ENCODE results near the gene RDH16. TPM values are rescaled to one million over a fixed set of nuclear protein-coding genes. Genes with fewer than 3 reads are reported as not detected.

RDH16 gene
- total RNA-seq, 3 donors from 2014 or later, result 0.14 to 0.28 (median 0.19) TPM

GRCh38 chr12:57001448-57001906 lies 44.1 kb upstream of the RDH16 start:
- ATAC-seq, result peak; percentile 78
- DNase-seq, result peak; percentile 60 to 83 (median 80)
- Histone ChIP-seq H3K9me3 (no peaks in the 10 kb centered on the region), H3K4me3 (no peak overlapping the region), H3K36me3 (ENCODE audit: low read depth) (no peaks in the 10 kb centered on the region), H3K4me1 (ENCODE audit: low read depth) (peaks cover 8% of the 10 kb centered on the region)
- intact Hi-C loops (cut with DNase I, micrococcal nuclease), result no loop called here
- peak; percentile 45 for TF ChIP-seq CTCF (IDR thresholded peaks at IDR 0.05)

- no peaks in the 10 kb centered on the region for H3K36me3 ChIP-seq (ENCODE audit: low read depth)
- no peak for ATAC-seq
Measured at GRCh38 chr12:57000393-57000792, 43.0 kb upstream of the RDH16 start.

GRCh38 chr12:56999456-56999855 lies 42.0 kb upstream of the RDH16 start:
- intact Hi-C loops (cut with DNase I, micrococcal nuclease), result no loop called here
- ATAC-seq (no peak), DNase-seq (no peak)
- no peak for TF ChIP-seq CTCF (IDR thresholded peaks at IDR 0.05)
- no peaks in the 10 kb centered on the region for H3K9me3 ChIP-seq
- no peak overlapping the region for H3K4me3 ChIP-seq
- H3K36me3 ChIP-seq (ENCODE audit: low read depth), result no peaks in the 10 kb centered on the region
- peaks cover 5% of the 10 kb centered on the region for H3K4me1 ChIP-seq (ENCODE audit: low read depth)

More at GRCh38 chr12:57000393-57000792, 43.0 kb upstream of the RDH16 start:
- intact Hi-C loops (cut with DNase I, micrococcal nuclease), result no loop called here
- Histone ChIP-seq H3K4me3 (no peak overlapping the region), H3K9me3 (no peaks in the 10 kb centered on the region), H3K4me1 (ENCODE audit: low read depth) (peaks cover 6% of the 10 kb centered on the region)
- no peak for TF ChIP-seq CTCF (IDR thresholded peaks at IDR 0.05)
- no peak for DNase-seq

- Histone ChIP-seq H3K9me3 (no peaks in the 10 kb centered on the region), H3K4me3 (no peak overlapping the region), H3K4me1 (ENCODE audit: low read depth) (peaks cover 5% of the 10 kb centered on the region), H3K36me3 (ENCODE audit: low read depth) (no peaks in the 10 kb centered on the region)
- DNase-seq, result no peak
- intact Hi-C loops (cut with DNase I, micrococcal nuclease), result no loop called here
- peak; percentile 10 for ATAC-seq
- TF ChIP-seq CTCF (IDR thresholded peaks at IDR 0.05), result no peak
Measured at GRCh38 chr12:56998981-56999380, 41.6 kb upstream of the RDH16 start.

- Histone ChIP-seq H3K4me1 (ENCODE audit: low read depth) (peaks cover 5% of the 10 kb centered on the region), H3K9me3 (no peaks in the 10 kb centered on the region), H3K36me3 (ENCODE audit: low read depth) (no peaks in the 10 kb centered on the region), H3K4me3 (no peak overlapping the region)
- intact Hi-C loops (cut with DNase I, micrococcal nuclease), result no loop called here
- no peak for TF ChIP-seq CTCF (IDR thresholded peaks at IDR 0.05)
- ATAC-seq (no peak), DNase-seq (no peak)
Measured at GRCh38 chr12:56998316-56998715, 40.9 kb upstream of the RDH16 start.
